Measurements from ENCODE around the gene NPFFR1.

The NPFFR1 gene

GRCh38 chr10:70315276-70315675, 31.5 kb upstream of the NPFFR1 start:
- DNase-seq, result no peak

- DNase-seq, result no peak
These were observed 29.2 kb upstream of the NPFFR1 start for GRCh38 chr10:70312972-70313371.

GRCh38 chr10:70312249-70312648, 28.4 kb upstream of the NPFFR1 start:
- DNase-seq, result no peak

GRCh38 chr10:70311698-70312097, 27.9 kb upstream of the NPFFR1 start:
- no peak for DNase-seq

- no peak for DNase-seq
These were observed 25.9 kb upstream of the NPFFR1 start for GRCh38 chr10:70309661-70310060.

- no peak for DNase-seq
These were observed 24.6 kb upstream of the NPFFR1 start for GRCh38 chr10:70308121-70309060.

GRCh38 chr10:70306886-70307520, 23.2 kb upstream of the NPFFR1 start:
- DNase-seq, result no peak

GRCh38 chr10:70306181-70306705, 22.4 kb upstream of the NPFFR1 start:
- no peak for DNase-seq

- no peak for DNase-seq
These were observed 19.9 kb upstream of the NPFFR1 start for GRCh38 chr10:70303730-70304129.

GRCh38 chr10:70302292-70302691, 18.5 kb upstream of the NPFFR1 start:
- no peak for DNase-seq

GRCh38 chr10:70300908-70301597, 17.2 kb upstream of the NPFFR1 start:
- DNase-seq, result no peak

GRCh38 chr10:70300461-70300860, 16.7 kb upstream of the NPFFR1 start:
- no peak for DNase-seq

- DNase-seq, result no peak
These were observed 16.1 kb upstream of the NPFFR1 start for GRCh38 chr10:70299876-70300275.

- DNase-seq, result no peak
These were observed 14.6 kb upstream of the NPFFR1 start for GRCh38 chr10:70298393-70298792.

- DNase-seq, result no peak
These were observed 13.4 kb upstream of the NPFFR1 start for GRCh38 chr10:70297224-70297623.

- no peak for DNase-seq
These were observed 12.6 kb upstream of the NPFFR1 start for GRCh38 chr10:70296406-70296899.

- no peak for DNase-seq
These were observed 12.1 kb upstream of the NPFFR1 start for GRCh38 chr10:70295926-70296325.

GRCh38 chr10:70295321-70295720, 11.5 kb upstream of the NPFFR1 start:
- no peak for DNase-seq

- no peak for DNase-seq
These were observed 9.5 kb upstream of the NPFFR1 start for GRCh38 chr10:70293169-70293843.

- DNase-seq, result no peak
These were observed 8.2 kb upstream of the NPFFR1 start for GRCh38 chr10:70292004-70292403.

GRCh38 chr10:70289739-70290138, 5.9 kb upstream of the NPFFR1 start:
- no peak for DNase-seq

- no peak for DNase-seq
These were observed 2.8 kb upstream of the NPFFR1 start for GRCh38 chr10:70286616-70287015.

GRCh38 chr10:70285476-70285831, 1.6 kb upstream of the NPFFR1 start:
- no peak for DNase-seq

Measured in stimulated activated naive CD4-positive, alpha-beta T cell (primary cell).